ENCODE measurements around the gene PAM.
"Not testable (repeated sequence)": the region's sequence is repeated elsewhere in the genome, so short reads cannot be mapped to it uniquely, and the experiment has no call there.

PAM gene

GRCh38 chr5:102754767-102755431 is at the start of gene PAM:
PAM (plus strand) TSS chr5:102755305; CDS start chr5:102866196, 110,891 bp downstream.
- peak; percentile 83 for DNase-seq

GRCh38 chr5:102711525-102712385 is 43.4 kb upstream of the PAM start:
- DNase-seq: no peak

GRCh38 chr5:102713278-102713677 is 41.8 kb upstream of the PAM start:
- no peak for DNase-seq

GRCh38 chr5:102713682-102714231 is 41.3 kb upstream of the PAM start:
- no peak for DNase-seq

GRCh38 chr5:102715082-102715807 is 39.9 kb upstream of the PAM start:
- no peak for DNase-seq

- DNase-seq: no peak
Measured at GRCh38 chr5:102716017-102716416, 39.1 kb upstream of the PAM start.

GRCh38 chr5:102718819-102719218 is 36.3 kb upstream of the PAM start:
- no peak for DNase-seq

- DNase-seq: no peak
Measured at GRCh38 chr5:102719886-102720285, 35.2 kb upstream of the PAM start.

GRCh38 chr5:102720969-102721368 is 34.1 kb upstream of the PAM start:
- DNase-seq: no peak

- DNase-seq: no peak
Measured at GRCh38 chr5:102722931-102723330, 32.2 kb upstream of the PAM start.

- no peak for DNase-seq
Measured at GRCh38 chr5:102731693-102732092, 23.4 kb upstream of the PAM start.

- no peak for DNase-seq
Measured at GRCh38 chr5:102733534-102733933, 21.6 kb upstream of the PAM start.

- DNase-seq: no peak
Measured at GRCh38 chr5:102737161-102737560, 17.9 kb upstream of the PAM start.

GRCh38 chr5:102737805-102738469 is 17.2 kb upstream of the PAM start:
- no peak for DNase-seq

GRCh38 chr5:102740515-102740914 is 14.6 kb upstream of the PAM start:
- no peak for DNase-seq

- DNase-seq: no peak
Measured at GRCh38 chr5:102742215-102742614, 12.9 kb upstream of the PAM start.

GRCh38 chr5:102743900-102744299 is 11.2 kb upstream of the PAM start:
- DNase-seq: no peak

GRCh38 chr5:102747386-102748166 is 7.5 kb upstream of the PAM start:
- DNase-seq: no peak

- no peak for DNase-seq
Measured at GRCh38 chr5:102749416-102750030, 5.6 kb upstream of the PAM start.

GRCh38 chr5:102750151-102750834 is 4.8 kb upstream of the PAM start:
- DNase-seq: no peak

- DNase-seq: not testable (repeated sequence)
Measured at GRCh38 chr5:102751903-102752376, 3.2 kb upstream of the PAM start.

Data from activated CD4-positive, alpha-beta T cell treated with anti-CD3 and anti-CD28 coated beads for 48 hours (primary cell).